ENCODE results near the gene ROPN1L. TPM values are rescaled to one million over a fixed set of nuclear protein-coding genes. Genes with fewer than 3 reads are reported as not detected.

Gene ROPN1L
- total RNA-seq, 2 donors from 2014 or later = not detected

GRCh38 chr5:10467281-10468198 lies 25.9 kb downstream of the ROPN1L start:
- no peak overlapping the region for H3K9ac ChIP-seq (ENCODE audit: low read depth in 2 of 2, low read length in 2 of 2)
- TF ChIP-seq CTCF (IDR thresholded peaks at IDR 0.05) = no peak
- intact Hi-C loops (cut with DNase I) = no loop called here

DNA sequence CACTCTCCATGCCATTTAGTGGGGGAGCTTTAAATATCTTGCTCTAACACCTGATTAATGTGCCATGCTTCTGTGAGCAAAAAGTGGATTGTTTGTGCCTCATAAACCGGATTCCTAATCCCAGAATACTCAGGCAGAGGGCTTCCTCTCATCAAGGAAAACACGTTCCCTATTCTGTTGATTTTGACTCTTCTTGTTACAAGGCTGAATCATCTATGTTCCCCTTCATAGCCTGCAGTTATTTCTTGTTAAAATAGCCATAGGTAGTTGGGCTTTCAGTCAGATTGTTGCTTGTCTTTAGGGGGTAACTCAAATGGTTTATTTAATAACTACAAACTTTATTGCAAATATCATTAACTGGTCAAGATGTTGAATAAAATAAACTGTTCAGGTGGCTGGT lies 26.6 kb downstream of the ROPN1L start:
- no peaks in the 10 kb centered on the region for H3K27me3 ChIP-seq
- no peak for TF ChIP-seq CTCF (IDR thresholded peaks at IDR 0.05)
- no peak for DNase-seq
- H3K36me3 ChIP-seq = no peaks in the 10 kb centered on the region
- H3K4me1 ChIP-seq = no peaks in the 10 kb centered on the region
- intact Hi-C loops (cut with DNase I) = no loop called here
- no peak overlapping the region for H3K9ac ChIP-seq (ENCODE audit: low read depth in 2 of 2, low read length in 2 of 2)
- no peak overlapping the region for H3K4me3 ChIP-seq
- H3K9me3 ChIP-seq = no peaks in the 10 kb centered on the region
- no peak overlapping the region for H3K27ac ChIP-seq

More at GRCh38 chr5:10467281-10468198, 25.9 kb downstream of the ROPN1L start:
- Histone ChIP-seq H3K27ac (no peak overlapping the region), H3K4me3 (no peak overlapping the region), H3K4me1 (no peaks in the 10 kb centered on the region), H3K36me3 (no peaks in the 10 kb centered on the region), H3K9me3 (no peaks in the 10 kb centered on the region), H3K27me3 (no peaks in the 10 kb centered on the region)
- DNase-seq = no peak

GRCh38 chr5:10469253-10470050 lies 27.8 kb downstream of the ROPN1L start:
- TF ChIP-seq CTCF (IDR thresholded peaks at IDR 0.05) = no peak
- no peak for DNase-seq
- H3K9me3 ChIP-seq = no peaks in the 10 kb centered on the region

DNA sequence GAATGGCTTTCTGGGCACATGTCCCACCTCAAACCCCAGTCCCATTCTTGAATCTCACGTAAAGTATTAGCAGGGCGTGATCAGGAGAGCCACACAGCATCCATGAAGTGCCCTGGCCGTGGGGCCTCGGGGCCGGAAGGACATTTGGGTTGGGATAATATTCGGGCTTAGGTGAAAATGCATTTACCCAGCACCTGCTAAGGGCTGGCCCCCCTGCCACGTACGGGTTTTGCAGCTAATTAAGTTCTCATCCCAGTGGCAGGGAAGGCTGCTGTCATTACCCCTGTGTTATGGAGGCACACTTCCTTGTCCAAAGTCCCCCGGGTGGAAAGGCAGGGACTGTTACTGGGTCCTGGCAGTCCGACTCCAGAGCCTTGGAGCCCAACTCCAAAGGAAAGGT lies 29.0 kb downstream of the ROPN1L start:
- intact Hi-C loops (cut with DNase I) = no loop called here

More at GRCh38 chr5:10469253-10470050, 27.8 kb downstream of the ROPN1L start:
- Histone ChIP-seq H3K36me3 (no peaks in the 10 kb centered on the region), H3K4me3 (no peak overlapping the region), H3K9ac (ENCODE audit: low read depth in 2 of 2, low read length in 2 of 2) (no peak overlapping the region), H3K27ac (no peak overlapping the region), H3K4me1 (no peaks in the 10 kb centered on the region), H3K27me3 (no peaks in the 10 kb centered on the region)
- intact Hi-C loops (cut with DNase I) = no loop called here

More for the DNA sequence above, 29.0 kb downstream of the ROPN1L start:
- no peak for TF ChIP-seq CTCF (IDR thresholded peaks at IDR 0.05)
- H3K27me3 ChIP-seq = no peaks in the 10 kb centered on the region
- no peaks in the 10 kb centered on the region for H3K4me1 ChIP-seq
- H3K9me3 ChIP-seq = no peaks in the 10 kb centered on the region
- DNase-seq = no peak
- H3K36me3 ChIP-seq = no peaks in the 10 kb centered on the region
- no peak overlapping the region for H3K9ac ChIP-seq (ENCODE audit: low read depth in 2 of 2, low read length in 2 of 2)
- H3K4me3 ChIP-seq = no peak overlapping the region
- no peak overlapping the region for H3K27ac ChIP-seq

All from colonic mucosa (tissue), 4 donors.